K562 (cell line): ENCODE data around the gene SLC4A3. TPM values are rescaled to one million over a fixed set of nuclear protein-coding genes. Genes with fewer than 3 reads are reported as not detected.

Experiments
- ATF6 ChIP-seq: sonication (generic); formaldehyde crosslinking; IDR thresholded peaks from 2 replicates; pipeline ENCODE4 v1.4.0; 2020; ENCODE audit warnings: mild to moderate bottlenecking, missing genetic modification reagents
- HCFC1 ChIP-seq: IDR thresholded peaks from 2 replicates; pipeline ENCODE4 v1.6.1; 2012; ENCODE audit warnings: low read depth, low read length, improper control_type of control experiment
- HMGN3 ChIP-seq: IDR thresholded peaks from 2 replicates; pipeline ENCODE4 v1.6.1; 2011; ENCODE audit warnings: borderline replicate concordance, low read depth, mild to moderate bottlenecking, mixed read lengths, low read length; ENCODE audit not compliant: insufficient read length; ENCODE audit errors: extremely low read depth
- PRDM10 ChIP-seq: fragments of 450-650 bp; IDR thresholded peaks from 2 replicates; pipeline ENCODE4 v1.6.1; 2018; ENCODE audit not compliant: partially characterized antibody
- SETDB1 ChIP-seq: IDR thresholded peaks from one replicate; pipeline ENCODE4 v1.6.1; 2012; ENCODE audit warnings: low read length, control low read depth, inconsistent platforms
- SFPQ ChIP-seq: fragments of 200-400 bp; formaldehyde crosslinking; IDR thresholded peaks from 2 replicates; pipeline ENCODE4 v1.6.1; 2017; ENCODE audit warnings: mild to moderate bottlenecking, low read depth, low read length, moderate library complexity
- THRA ChIP-seq: fragments of 450-650 bp; IDR thresholded peaks from 2 replicates; pipeline ENCODE4 v1.6.1; 2017; ENCODE audit warnings: mild to moderate bottlenecking, moderate library complexity
- ZBTB2 ChIP-seq: fragments of 450-650 bp; IDR thresholded peaks from 2 replicates; pipeline ENCODE4 v1.6.1; 2016; ENCODE audit warnings: antibody characterized with exemption
- ZFP30 ChIP-seq: fragments of 250-450 bp; sonication (Bioruptor Pico); IDR thresholded peaks from 2 replicates; pipeline ENCODE4 v1.8.0; 2022; ENCODE audit warnings: moderate library complexity, mild to moderate bottlenecking, inconsistent platforms, borderline replicate concordance
- ZNF707 ChIP-seq: fragments of 250-450 bp; sonication (Bioruptor Pico); conservative IDR thresholded peaks from 2 replicates; pipeline ENCODE4 v1.8.0; 2022; ENCODE audit warnings: inconsistent platforms, mild to moderate bottlenecking, moderate library complexity
- polyA plus RNA-seq, 8 experiments: library from polyadenylated mRNA; depleted of rRNA in 4 of 8; stranded (reverse) in 5 of 8; unstranded in 3 of 8; fragments of >200 nt; fragmentation: Nextera tagmentation in 2 of 8; fragmentation: Illumina TruSeq in 1 of 8; extraction: Ambion mirVana in 2 of 8; extraction: Trizol in 1 of 8; gene quantifications; 2 replicates each; pipeline versions ENCODE4 v1.2.1 to v1.2.3, GENCODE V29; 2011 to 2014; ENCODE audit warnings: inconsistent platforms in 1 of 8, missing spikeins in 1 of 8
- total RNA-seq, 7 experiments: library from RNA; depleted of rRNA in 6 of 7; stranded (reverse); fragments of >200 nt in 6 of 7; fragmentation: Illumina TruSeq in 2 of 7; extraction: Trizol in 2 of 7; gene quantifications; 2 replicates each; pipeline versions ENCODE4 v1.2.1 to v1.2.3, GENCODE V29; 2011 to 2021; ENCODE audit warnings: low replicate concordance in 1 of 7
- TF ChIP-seq, protein P1 (sequence below): fragments of 250-450 bp; sonication (Bioruptor Pico); IDR thresholded peaks from 2 replicates; pipeline ENCODE4 v1.4.0; 2020; ENCODE audit warnings: mild to moderate bottlenecking, moderate library complexity, borderline replicate concordance

The SLC4A3 gene
- total and polyA plus RNA-seq, 9 of the 15 experiments (the other 6 are each of a cell fraction or from before 2014, with no cell fraction given) = 0.04 to 0.31 (median 0.16) TPM; not detected in 5

DNA sequence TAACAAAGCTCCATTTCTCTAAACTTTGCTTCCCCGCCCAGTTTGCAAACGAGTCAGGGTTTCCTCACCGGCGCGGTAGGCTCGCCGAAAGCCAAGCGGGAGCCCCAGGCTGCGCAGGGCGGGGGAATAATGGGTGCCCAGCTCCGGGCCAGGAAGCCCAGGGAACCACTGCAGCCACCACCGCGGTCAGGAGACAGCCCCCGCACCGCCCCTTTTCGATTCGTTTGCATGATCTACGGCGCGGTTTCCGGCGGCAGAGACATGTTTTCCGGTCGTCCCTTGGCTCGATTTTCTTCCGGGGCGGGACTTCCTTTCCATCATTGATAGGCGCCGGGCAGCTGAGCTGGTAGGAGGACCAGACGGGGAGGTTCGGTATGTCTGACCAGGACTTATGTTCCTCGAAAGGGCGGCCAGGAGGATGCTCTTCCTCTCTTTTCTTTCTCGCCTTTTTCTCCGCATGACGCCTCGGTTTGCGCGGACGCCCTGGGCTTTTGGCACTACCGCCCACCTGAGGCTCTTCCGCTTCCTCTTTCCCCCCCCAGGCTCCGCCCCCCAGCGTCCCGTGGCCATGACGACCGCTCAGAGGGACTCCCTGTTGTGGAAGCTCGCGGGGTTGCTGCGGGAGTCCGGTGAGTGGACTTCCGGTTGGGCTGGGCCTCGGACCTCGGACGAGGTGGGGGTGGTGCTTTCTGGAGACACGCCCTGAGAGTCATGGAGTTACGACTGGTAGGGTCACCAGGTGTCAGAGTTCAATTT lies 29.7 kb upstream of the SLC4A3 start, which contains the start of gene STK11IP (continued):
- TF ChIP-seq SETDB1 (no peak), THRA (no peak), HMGN3 (peak; percentile 59), ZBTB2 (no peak), PRDM10 (no peak), ATF6 (0 out of 2 replicates have a peak, but pooled peaks have one; percentile 33), ZFP30 (no peak), ZNF707 (CRISPR knock-in tag) (no peak), HCFC1 (peak; percentile 57), SFPQ (no peak)
- TF ChIP-seq, protein P1, sequence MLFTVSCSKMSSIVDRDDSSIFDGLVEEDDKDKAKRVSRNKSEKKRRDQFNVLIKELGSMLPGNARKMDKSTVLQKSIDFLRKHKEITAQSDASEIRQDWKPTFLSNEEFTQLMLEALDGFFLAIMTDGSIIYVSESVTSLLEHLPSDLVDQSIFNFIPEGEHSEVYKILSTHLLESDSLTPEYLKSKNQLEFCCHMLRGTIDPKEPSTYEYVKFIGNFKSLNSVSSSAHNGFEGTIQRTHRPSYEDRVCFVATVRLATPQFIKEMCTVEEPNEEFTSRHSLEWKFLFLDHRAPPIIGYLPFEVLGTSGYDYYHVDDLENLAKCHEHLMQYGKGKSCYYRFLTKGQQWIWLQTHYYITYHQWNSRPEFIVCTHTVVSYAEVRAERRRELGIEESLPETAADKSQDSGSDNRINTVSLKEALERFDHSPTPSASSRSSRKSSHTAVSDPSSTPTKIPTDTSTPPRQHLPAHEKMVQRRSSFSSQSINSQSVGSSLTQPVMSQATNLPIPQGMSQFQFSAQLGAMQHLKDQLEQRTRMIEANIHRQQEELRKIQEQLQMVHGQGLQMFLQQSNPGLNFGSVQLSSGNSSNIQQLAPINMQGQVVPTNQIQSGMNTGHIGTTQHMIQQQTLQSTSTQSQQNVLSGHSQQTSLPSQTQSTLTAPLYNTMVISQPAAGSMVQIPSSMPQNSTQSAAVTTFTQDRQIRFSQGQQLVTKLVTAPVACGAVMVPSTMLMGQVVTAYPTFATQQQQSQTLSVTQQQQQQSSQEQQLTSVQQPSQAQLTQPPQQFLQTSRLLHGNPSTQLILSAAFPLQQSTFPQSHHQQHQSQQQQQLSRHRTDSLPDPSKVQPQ = no peak
